Stimulated activated CD4-positive, alpha-beta T cell treated with anti-CD3 and anti-CD28 coated beads, Interleukin-4, amount 100 ng/mL, for 1 hour (primary cell): ENCODE measurements around the gene MED6.

ENCODE experiments used
- DNase-seq: peaks from one replicate; pipeline ENCODE4 v3.0.0-alpha.2; 2020

The MED6 gene

GRCh38 chr14:70595443-70596185 lies 4.8 kb downstream of the MED6 start:
- DNase-seq = no peak

- no peak for DNase-seq
Measured at GRCh38 chr14:70594461-70594860, 6.0 kb downstream of the MED6 start.

GRCh38 chr14:70585231-70585630 lies 15.2 kb downstream of the MED6 start:
- DNase-seq = no peak

GRCh38 chr14:70576891-70577290 lies 23.6 kb downstream of the MED6 start:
- no peak for DNase-seq

- DNase-seq = no peak
Measured at GRCh38 chr14:70573050-70573449, 27.4 kb downstream of the MED6 start.

GRCh38 chr14:70571139-70571538 lies 29.3 kb downstream of the MED6 start:
- no peak for DNase-seq

- DNase-seq = no peak
Measured at GRCh38 chr14:70567791-70568190, 32.7 kb downstream of the MED6 start.

- no peak for DNase-seq
Measured at GRCh38 chr14:70563869-70564268, 36.6 kb downstream of the MED6 start.

- no peak for DNase-seq
Measured at GRCh38 chr14:70563417-70563816, 37.0 kb downstream of the MED6 start.

- DNase-seq = no peak
Measured at GRCh38 chr14:70558356-70558755, 42.1 kb downstream of the MED6 start.

- DNase-seq = no peak
Measured at GRCh38 chr14:70555890-70556289, 44.6 kb downstream of the MED6 start.

- DNase-seq = no peak
Measured at GRCh38 chr14:70538087-70538486, 62.4 kb downstream of the MED6 start.

GRCh38 chr14:70536830-70537229 lies 63.6 kb downstream of the MED6 start:
- no peak for DNase-seq

GRCh38 chr14:70534904-70535303 lies 65.6 kb downstream of the MED6 start, which contains the start of gene ADAM20:
Gene ADAM20, minus strand, starts transcription at chr14:70535004. Its CDS starts 10,247 bp downstream, at chr14:70524757.
- DNase-seq = no peak
